NCI-H446 treated with DMSO at 0.1 percent for 48 hours (cell line): ENCODE results near the gene EXOC3L1.

Experiments
- DNase-seq: peaks from one replicate; lab custom pipeline; 2025; lab: John Stamatoyannopoulos, UW

Gene EXOC3L1

GRCh38 chr16:67190041-67190440 is at the start of gene EXOC3L1:
Gene EXOC3L1 (minus strand): TSS chr16:67190136. CDS start chr16:67189676, 460 bp downstream.
- no peak for DNase-seq

GRCh38 chr16:67238806-67239470 is 49.0 kb upstream of the EXOC3L1 start:
- no peak for DNase-seq

GRCh38 chr16:67238278-67238575 is 48.3 kb upstream of the EXOC3L1 start:
- no peak for DNase-seq

GRCh38 chr16:67237396-67238277 is 47.7 kb upstream of the EXOC3L1 start:
- no peak for DNase-seq

GRCh38 chr16:67236563-67237395 is 46.8 kb upstream of the EXOC3L1 start:
- DNase-seq = no peak

GRCh38 chr16:67235816-67236562 is 46.1 kb upstream of the EXOC3L1 start:
- DNase-seq = no peak

- DNase-seq = no peak
Observed at GRCh38 chr16:67234180-67234597, 44.3 kb upstream of the EXOC3L1 start.

GRCh38 chr16:67233596-67233995 is 43.7 kb upstream of the EXOC3L1 start:
- no peak for DNase-seq

GRCh38 chr16:67230809-67231660 is 41.1 kb upstream of the EXOC3L1 start:
- no peak for DNase-seq

GRCh38 chr16:67229906-67230808 is 40.2 kb upstream of the EXOC3L1 start:
- DNase-seq = no peak

- no peak for DNase-seq
Observed at GRCh38 chr16:67228905-67229304, 39.0 kb upstream of the EXOC3L1 start.

GRCh38 chr16:67228034-67228785 is 38.3 kb upstream of the EXOC3L1 start:
- no peak for DNase-seq

GRCh38 chr16:67227567-67227921 is 37.6 kb upstream of the EXOC3L1 start:
- DNase-seq = no peak

GRCh38 chr16:67226804-67227566 is 37.0 kb upstream of the EXOC3L1 start, which contains the start of gene TMEM208:
Gene TMEM208 (plus strand): TSS chr16:67227130. CDS start chr16:67227219, 89 bp downstream.
- peak; percentile 90 for DNase-seq

GRCh38 chr16:67226295-67226803 is 36.4 kb upstream of the EXOC3L1 start:
- DNase-seq = no peak

GRCh38 chr16:67223992-67224391 is 34.1 kb upstream of the EXOC3L1 start:
- no peak for DNase-seq

GRCh38 chr16:67216612-67217490 is 26.9 kb upstream of the EXOC3L1 start:
- DNase-seq = no peak
